Stomach (tissue), 9 donors: Measurements from ENCODE around the gene TTC8. TPM values are rescaled to one million over a fixed set of nuclear protein-coding genes. Genes with fewer than 3 reads are reported as not detected.

Experiments
- DNase-seq, 2 donors: peaks; one replicate each; pipeline versions ENCODE4 v3.0.0 to v3.0.0-alpha.2; 2013 to 2019
- H3K27ac ChIP-seq, 5 donors: fragments of 200-600 bp in 4 of 5; sonication (generic) in 4 of 5; one replicate each; pipeline ENCODE4 v1.5.1; 2013 to 2019; ENCODE audit warnings: mild to moderate bottlenecking in 1 of 5, moderate library complexity in 1 of 5
- H3K27me3 ChIP-seq, 3 donors: fragments of 200-600 bp; sonication (generic); one replicate each; pipeline ENCODE4 v1.5.1; 2017 to 2019; ENCODE audit warnings: mixed run types in 1 of 3
- H3K36me3 ChIP-seq, 4 donors: fragments of 200-600 bp; sonication (generic); 1 replicate in 3 of 4; 2 replicates in 1 of 4; pipeline ENCODE4 v1.5.1; 2016 to 2019
- H3K4me1 ChIP-seq, 4 donors: fragments of 200-600 bp; sonication (generic); one replicate each; pipeline ENCODE4 v1.5.1; 2016 to 2019
- H3K4me3 ChIP-seq, 4 donors: fragments of 200-600 bp; sonication (generic) in 3 of 4; one replicate each; pipeline ENCODE4 v1.5.1; 2016 to 2019; ENCODE audit warnings: mild to moderate bottlenecking in 1 of 4
- H3K9me3 ChIP-seq, 4 donors: fragments of 200-600 bp; sonication (generic); one replicate each; pipeline ENCODE4 v1.5.1; 2016 to 2019
- CTCF ChIP-seq, 7 experiments: fragments of 450-650 bp in 4 of 7; fragments of 200-600 bp in 3 of 7; sonication (generic) in 3 of 7; IDR thresholded peaks; one replicate each; pipeline ENCODE4 v1.5.1; 2016 to 2019; ENCODE audit warnings: antibody characterized with exemption in 7 of 7, control low read depth in 2 of 7, mild to moderate bottlenecking in 1 of 7
- EP300 ChIP-seq: sonication (generic); formaldehyde crosslinking; IDR thresholded peaks from one replicate; pipeline ENCODE4 v1.6.1; 2017; ENCODE audit warnings: antibody characterized with exemption
- POLR2A ChIP-seq, 4 donors: fragments of 450-650 bp; IDR thresholded peaks; one replicate each; pipeline ENCODE4 v1.6.1; 2016; ENCODE audit warnings: antibody characterized with exemption in 4 of 4, control low read depth in 2 of 4, mild to moderate bottlenecking in 1 of 4, moderate library complexity in 1 of 4
- POLR2AphosphoS5 ChIP-seq, 3 donors: sonication (generic); formaldehyde crosslinking; IDR thresholded peaks; one replicate each; pipeline ENCODE4 v1.6.1; 2016; ENCODE audit warnings: antibody characterized with exemption in 3 of 3
- WGBS, 5 donors: extraction: QIAGEN DNeasy Blood & Tissue Kit in 3 of 5; methylation state at CpG; one replicate each; pipeline versions ENCODE4 v1.1.5 to v1.1.7; 2013 to 2018; 5-methylcytosine and 5-hydroxymethylcytosine counted together
- intact Hi-C: fragments of 100-400 bp; cut with DNase I; formaldehyde crosslinking; loops from one replicate; pipeline ENCODE4 v1.15.1; 2023; ENCODE audit warnings: low total_unique reads
- polyA plus RNA-seq, 3 donors: library from polyadenylated mRNA; stranded (reverse); fragments of 200-250 nt; gene quantifications; one replicate each; pipeline ENCODE4 v1.2.3, GENCODE V29; 2013
- total RNA-seq, 5 donors: library from RNA; depleted of rRNA; stranded (reverse); fragments of >200 nt; gene quantifications; one replicate each; pipeline versions ENCODE4 v1.1.0 to v1.2.3, GENCODE V29; 2014 to 2016
- donor health status: healthy with polysubstance abuse.
- donor health status: Bipolar disorder and iron deficiency.
- donor health status: healthy.

Gene TTC8
- total and polyA plus RNA-seq, 8 donors, result 2.7 to 53.1 (median 8.7) TPM; not detected in 1

- intact Hi-C loops, result no loop called here
- no peak for DNase-seq
- no peak overlapping the region for H3K27ac ChIP-seq
- no peaks in the 10 kb centered on the region for H3K27me3 ChIP-seq
- peaks cover 0 to 39% (median 24%) of the 10 kb centered on the region in 4 donors for H3K4me1 ChIP-seq
- H3K4me3 ChIP-seq, result no peak overlapping the region
- 35 to 42% (median 36%) methylated on average over 3 of the region's 3 CpGs for WGBS, 5 donors
- TF ChIP-seq POLR2AphosphoS5 (IDR thresholded peaks at IDR 0.05) (no peak), CTCF (IDR thresholded peaks at IDR 0.05) (no peak), EP300 (no peak), POLR2A (IDR thresholded peaks at IDR 0.05) (no peak)
- no peaks in the 10 kb centered on the region for H3K36me3 ChIP-seq
- H3K9me3 ChIP-seq, result no peaks in the 10 kb centered on the region
Observed at GRCh38 chr14:88829188-88829587, 4.7 kb downstream of the TTC8 start.

- WGBS, 5 donors, result 80 to 90% (median 83%) methylated on average over 4 of the region's 4 CpGs
- H3K27ac ChIP-seq, result no peak overlapping the region
- peaks cover 5 to 44% (median 25%) of the 10 kb centered on the region in 4 donors for H3K4me1 ChIP-seq
- no peak for DNase-seq
- H3K9me3 ChIP-seq, result no peaks in the 10 kb centered on the region
- intact Hi-C loops, result no loop called here
- H3K36me3 ChIP-seq, result no peaks in the 10 kb centered on the region
- no peak overlapping the region for H3K4me3 ChIP-seq
- no peaks in the 10 kb centered on the region for H3K27me3 ChIP-seq
- TF ChIP-seq EP300 (no peak), POLR2AphosphoS5 (IDR thresholded peaks at IDR 0.05) (no peak), POLR2A (IDR thresholded peaks at IDR 0.05) (no peak), CTCF (IDR thresholded peaks at IDR 0.05) (no peak)
Observed at GRCh38 chr14:88829685-88830302, 5.3 kb downstream of the TTC8 start.

- Histone ChIP-seq H3K27ac (no peak overlapping the region), H3K9me3 (no peaks in the 10 kb centered on the region), H3K4me1 (peaks cover 0 to 47% (median 23%) of the 10 kb centered on the region in 4 donors), H3K36me3 (no peaks in the 10 kb centered on the region), H3K4me3 (no peak overlapping the region), H3K27me3 (no peaks in the 10 kb centered on the region)
- TF ChIP-seq EP300 (no peak), CTCF (IDR thresholded peaks at IDR 0.05) (no peak), POLR2A (IDR thresholded peaks at IDR 0.05) (no peak), POLR2AphosphoS5 (IDR thresholded peaks at IDR 0.05) (no peak)
- intact Hi-C loops, result no loop called here
- no peak for DNase-seq
Observed at GRCh38 chr14:88831284-88831683, 6.8 kb downstream of the TTC8 start.

GRCh38 chr14:88834883-88835431, 10.5 kb downstream of the TTC8 start:
- H3K36me3 ChIP-seq, result no peaks in the 10 kb centered on the region
- DNase-seq, result no peak
- no peak overlapping the region for H3K27ac ChIP-seq
- no peaks in the 10 kb centered on the region for H3K9me3 ChIP-seq
- intact Hi-C loops, result no loop called here
- H3K27me3 ChIP-seq, result no peaks in the 10 kb centered on the region
- peaks cover 0 to 38% (median 17%) of the 10 kb centered on the region in 4 donors for H3K4me1 ChIP-seq
- TF ChIP-seq EP300, result no peak
- TF ChIP-seq POLR2A (IDR thresholded peaks at IDR 0.05), result no peak
- TF ChIP-seq CTCF (IDR thresholded peaks at IDR 0.05), result no peak
- no peak for TF ChIP-seq POLR2AphosphoS5 (IDR thresholded peaks at IDR 0.05)
- H3K4me3 ChIP-seq, result no peak overlapping the region
